ENCODE data around the gene AMDHD2.

AMDHD2 gene

DNA sequence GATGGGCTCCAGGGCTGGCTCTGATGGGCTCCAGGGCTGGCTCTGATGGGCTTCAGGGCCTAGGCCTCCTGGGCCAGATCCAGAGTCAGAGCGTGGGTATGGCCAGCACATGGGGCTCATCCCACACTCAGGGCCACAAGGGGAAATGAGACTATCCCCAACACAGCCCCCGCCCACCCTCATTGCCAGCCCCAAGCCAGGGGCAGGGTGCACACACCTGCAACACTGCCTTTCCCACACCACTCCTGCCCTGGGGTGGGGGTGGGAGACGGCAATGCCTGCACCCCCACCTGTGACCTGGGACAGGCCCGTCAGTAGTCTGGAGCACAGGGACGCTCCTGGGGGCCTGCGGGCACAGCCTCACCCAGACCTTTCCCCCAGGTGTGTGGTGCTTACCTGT, 20.7 kb upstream of the AMDHD2 start:
- intact Hi-C loops (cut with DNase I; ENCODE audit: low total_unique reads), result no loop called here
- H3K27me3 ChIP-seq, result no peaks in the 10 kb centered on the region
- no peak overlapping the region for H3K27ac ChIP-seq
- TF ChIP-seq, protein P1, sequence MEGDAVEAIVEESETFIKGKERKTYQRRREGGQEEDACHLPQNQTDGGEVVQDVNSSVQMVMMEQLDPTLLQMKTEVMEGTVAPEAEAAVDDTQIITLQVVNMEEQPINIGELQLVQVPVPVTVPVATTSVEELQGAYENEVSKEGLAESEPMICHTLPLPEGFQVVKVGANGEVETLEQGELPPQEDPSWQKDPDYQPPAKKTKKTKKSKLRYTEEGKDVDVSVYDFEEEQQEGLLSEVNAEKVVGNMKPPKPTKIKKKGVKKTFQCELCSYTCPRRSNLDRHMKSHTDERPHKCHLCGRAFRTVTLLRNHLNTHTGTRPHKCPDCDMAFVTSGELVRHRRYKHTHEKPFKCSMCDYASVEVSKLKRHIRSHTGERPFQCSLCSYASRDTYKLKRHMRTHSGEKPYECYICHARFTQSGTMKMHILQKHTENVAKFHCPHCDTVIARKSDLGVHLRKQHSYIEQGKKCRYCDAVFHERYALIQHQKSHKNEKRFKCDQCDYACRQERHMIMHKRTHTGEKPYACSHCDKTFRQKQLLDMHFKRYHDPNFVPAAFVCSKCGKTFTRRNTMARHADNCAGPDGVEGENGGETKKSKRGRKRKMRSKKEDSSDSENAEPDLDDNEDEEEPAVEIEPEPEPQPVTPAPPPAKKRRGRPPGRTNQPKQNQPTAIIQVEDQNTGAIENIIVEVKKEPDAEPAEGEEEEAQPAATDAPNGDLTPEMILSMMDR (IDR thresholded peaks at IDR 0.05), result no peak
- H3K4me1 ChIP-seq, result peaks cover 0 to 59% (median 19%) of the 10 kb centered on the region in 4 donors
- no peaks in the 10 kb centered on the region for H3K9me3 ChIP-seq
- no peak overlapping the region for H3K4me3 ChIP-seq
- H3K36me3 ChIP-seq, result peaks cover 0 to 22% (median 4%) of the 10 kb centered on the region in 3 donors
- DNase-seq, result no peak

- Histone ChIP-seq H3K27me3 (no peaks in the 10 kb centered on the region), H3K36me3 (peaks cover 0 to 22% (median 4%) of the 10 kb centered on the region in 3 donors), H3K4me3 (no peak overlapping the region), H3K9me3 (no peaks in the 10 kb centered on the region), H3K4me1 (peaks cover 0 to 59% (median 19%) of the 10 kb centered on the region in 4 donors), H3K27ac (no peak overlapping the region)
- intact Hi-C loops (cut with DNase I; ENCODE audit: low total_unique reads), result loop anchor here (2.0 to 5.0 kb wide), 2 partner anchors 73 to 159 kb away; partner anchors contain the start of genes ABCA3 and CCNF
- no peak for DNase-seq
- TF ChIP-seq, protein P1 (IDR thresholded peaks at IDR 0.05), result no peak
These were observed 20.2 kb upstream of the AMDHD2 start for GRCh38 chr16:2499890-2500429.

- no peaks in the 10 kb centered on the region for H3K9me3 ChIP-seq
- H3K27ac ChIP-seq, result no peak overlapping the region
- intact Hi-C loops (cut with DNase I; ENCODE audit: low total_unique reads), result loop anchor here (2.0 to 5.0 kb wide), 2 partner anchors 73 to 160 kb away; partner anchors contain the start of genes ABCA3 and CCNF
- H3K27me3 ChIP-seq, result no peaks in the 10 kb centered on the region
- no peak overlapping the region for H3K4me3 ChIP-seq
- peaks cover 0 to 22% (median 4%) of the 10 kb centered on the region in 3 donors for H3K36me3 ChIP-seq
- TF ChIP-seq, protein P1 (IDR thresholded peaks at IDR 0.05), result no peak
- DNase-seq, result no peak
- H3K4me1 ChIP-seq, result peaks cover 0 to 59% (median 19%) of the 10 kb centered on the region in 4 donors
These were observed 19.7 kb upstream of the AMDHD2 start for GRCh38 chr16:2500430-2500917.

DNA sequence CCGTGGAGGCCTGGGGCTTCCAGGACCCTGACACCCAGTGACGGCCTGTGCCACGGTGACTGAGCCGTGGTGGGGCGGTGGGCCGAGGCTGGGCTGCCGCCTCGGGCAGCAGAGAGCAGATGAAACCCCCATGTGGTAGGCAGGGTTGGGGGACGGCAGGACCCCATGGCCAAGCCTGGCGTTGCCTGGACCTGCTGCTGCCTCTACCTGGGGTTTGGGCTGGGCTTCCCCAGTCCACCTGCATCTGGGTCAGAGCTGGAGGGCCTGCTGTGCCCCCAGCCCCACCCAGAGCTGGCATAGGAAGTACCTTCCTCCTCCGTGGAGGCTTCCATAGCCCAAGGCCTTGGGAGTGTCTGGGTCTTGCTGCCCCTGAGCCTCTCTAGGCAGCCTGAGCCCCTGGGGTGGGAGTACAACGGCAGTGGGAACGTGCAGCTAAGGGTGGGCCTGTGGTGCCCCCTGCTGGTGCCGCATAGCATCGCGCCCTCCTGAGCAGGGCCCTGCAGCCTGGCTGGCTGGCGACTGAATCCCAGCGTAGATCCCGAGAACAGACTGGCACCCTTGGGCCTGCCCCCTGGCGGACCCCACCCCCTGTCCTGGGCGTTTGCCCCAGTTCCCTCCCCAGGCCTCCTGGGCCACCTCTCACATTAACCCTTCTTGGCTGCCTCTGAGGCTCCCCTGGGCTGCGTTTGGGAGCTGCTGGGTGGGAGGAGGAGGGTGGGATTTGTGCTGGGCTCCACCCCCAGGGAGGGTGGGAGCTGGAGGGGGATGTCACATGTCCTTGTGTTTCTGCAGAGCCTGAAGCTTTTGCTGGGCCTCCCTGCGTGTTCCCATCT, 19.0 kb upstream of the AMDHD2 start:
- Histone ChIP-seq H3K27ac (no peak overlapping the region), H3K27me3 (no peaks in the 10 kb centered on the region), H3K4me3 (peak overlapping the region in 1 of 2 donors; percentile 35), H3K4me1 (peaks cover 0 to 59% (median 19%) of the 10 kb centered on the region in 4 donors), H3K9me3 (no peaks in the 10 kb centered on the region), H3K36me3 (peaks cover 0 to 19% (median 3%) of the 10 kb centered on the region in 3 donors)
- intact Hi-C loops (cut with DNase I; ENCODE audit: low total_unique reads), result loop anchor here (2.0 to 5.0 kb wide), 2 partner anchors 74 to 160 kb away; partner anchors contain the start of genes ABCA3 and CCNF
- TF ChIP-seq, protein P1 (IDR thresholded peaks at IDR 0.05), result peak; percentile 98 to 99
- peak; percentile 79 to 87 for DNase-seq

- H3K4me1 ChIP-seq, result peaks cover 0 to 48% (median 17%) of the 10 kb centered on the region in 4 donors
- DNase-seq, result no peak
- H3K36me3 ChIP-seq, result peaks cover 0 to 9% (median 0%) of the 10 kb centered on the region in 3 donors
- no peak overlapping the region for H3K4me3 ChIP-seq
- intact Hi-C loops (cut with DNase I; ENCODE audit: low total_unique reads), result loop anchor here (2.0 to 5.0 kb wide), 2 partner anchors 75 to 161 kb away; partner anchors contain the start of genes ABCA3 and CCNF
- H3K27ac ChIP-seq, result no peak overlapping the region
- TF ChIP-seq, protein P1 (IDR thresholded peaks at IDR 0.05), result no peak
- H3K27me3 ChIP-seq, result no peaks in the 10 kb centered on the region
- H3K9me3 ChIP-seq, result no peaks in the 10 kb centered on the region
These were observed 17.9 kb upstream of the AMDHD2 start for GRCh38 chr16:2501946-2502895.
